HG02678 (cell line): ENCODE data around the gene CATSPERE.

Source experiments
- ATAC-seq: cut with Tn5 transposase; IDR thresholded peaks from one replicate; pipeline ENCODE4 v1.9.1; 2021; ENCODE audit warnings: mild to moderate bottlenecking, moderate library complexity; ENCODE audit not compliant: unreplicated experiment

The CATSPERE gene, protein sequence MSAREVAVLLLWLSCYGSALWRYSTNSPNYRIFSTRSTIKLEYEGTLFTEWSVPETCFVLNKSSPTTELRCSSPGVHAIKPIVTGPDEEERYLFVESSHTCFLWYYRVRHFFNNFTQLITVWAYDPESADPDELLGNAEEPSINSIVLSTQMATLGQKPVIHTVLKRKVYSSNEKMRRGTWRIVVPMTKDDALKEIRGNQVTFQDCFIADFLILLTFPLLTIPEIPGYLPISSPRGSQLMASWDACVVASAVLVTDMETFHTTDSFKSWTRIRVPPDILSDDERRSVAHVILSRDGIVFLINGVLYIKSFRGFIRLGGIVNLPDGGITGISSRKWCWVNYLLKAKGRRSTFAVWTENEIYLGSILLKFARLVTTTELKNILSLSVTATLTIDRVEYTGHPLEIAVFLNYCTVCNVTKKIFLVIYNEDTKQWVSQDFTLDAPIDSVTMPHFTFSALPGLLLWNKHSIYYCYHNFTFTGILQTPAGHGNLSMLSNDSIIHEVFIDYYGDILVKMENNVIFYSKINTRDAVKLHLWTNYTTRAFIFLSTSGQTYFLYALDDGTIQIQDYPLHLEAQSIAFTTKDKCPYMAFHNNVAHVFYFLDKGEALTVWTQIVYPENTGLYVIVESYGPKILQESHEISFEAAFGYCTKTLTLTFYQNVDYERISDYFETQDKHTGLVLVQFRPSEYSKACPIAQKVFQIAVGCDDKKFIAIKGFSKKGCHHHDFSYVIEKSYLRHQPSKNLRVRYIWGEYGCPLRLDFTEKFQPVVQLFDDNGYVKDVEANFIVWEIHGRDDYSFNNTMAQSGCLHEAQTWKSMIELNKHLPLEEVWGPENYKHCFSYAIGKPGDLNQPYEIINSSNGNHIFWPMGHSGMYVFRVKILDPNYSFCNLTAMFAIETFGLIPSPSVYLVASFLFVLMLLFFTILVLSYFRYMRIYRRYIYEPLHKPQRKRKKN

DNA sequence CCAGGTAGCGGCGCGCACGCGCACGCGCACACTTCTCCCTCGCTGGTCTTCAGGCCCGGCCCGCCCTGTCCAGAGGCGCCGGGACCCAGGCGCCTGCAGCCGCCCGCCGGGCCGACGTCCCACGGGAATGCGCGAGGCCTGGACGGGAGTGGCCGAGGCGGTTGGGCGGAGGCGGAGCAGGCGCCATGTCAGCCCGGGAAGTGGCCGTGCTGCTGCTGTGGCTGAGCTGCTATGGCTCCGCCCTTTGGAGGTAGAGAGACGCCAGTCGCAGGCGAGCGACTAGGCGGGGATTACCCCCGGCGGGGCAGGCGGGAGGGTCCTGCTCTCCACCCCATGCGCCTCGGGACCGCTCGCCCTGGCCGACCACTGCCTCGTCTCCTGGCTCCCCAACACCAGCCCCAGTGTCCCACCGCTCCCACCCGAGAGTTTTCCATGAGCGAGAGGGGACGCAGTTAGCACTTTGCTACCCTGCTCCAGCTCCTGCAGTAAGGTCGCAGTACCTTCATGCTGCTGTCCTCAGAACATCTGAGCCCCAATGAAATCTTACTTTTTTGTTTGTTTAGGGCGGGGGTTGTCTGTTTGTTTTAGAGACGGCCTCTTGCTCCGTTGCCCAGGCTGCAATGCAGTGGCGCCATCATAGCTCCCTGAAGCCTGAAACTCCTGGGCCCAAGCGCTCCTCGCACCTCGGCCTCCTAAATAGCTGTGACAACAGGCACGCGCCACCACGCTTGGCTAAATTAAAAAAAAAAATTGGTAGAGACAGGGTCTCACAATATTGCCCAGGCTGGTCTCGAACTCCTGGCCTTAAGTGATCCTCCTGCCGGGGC, at the start of gene CATSPERE:
Gene CATSPERE, plus strand, starts transcription at position 29 of the 827 bp plus-strand sequence. Its CDS starts 157 bp downstream, at position 186.
- peak; percentile 99 for ATAC-seq

DNA sequence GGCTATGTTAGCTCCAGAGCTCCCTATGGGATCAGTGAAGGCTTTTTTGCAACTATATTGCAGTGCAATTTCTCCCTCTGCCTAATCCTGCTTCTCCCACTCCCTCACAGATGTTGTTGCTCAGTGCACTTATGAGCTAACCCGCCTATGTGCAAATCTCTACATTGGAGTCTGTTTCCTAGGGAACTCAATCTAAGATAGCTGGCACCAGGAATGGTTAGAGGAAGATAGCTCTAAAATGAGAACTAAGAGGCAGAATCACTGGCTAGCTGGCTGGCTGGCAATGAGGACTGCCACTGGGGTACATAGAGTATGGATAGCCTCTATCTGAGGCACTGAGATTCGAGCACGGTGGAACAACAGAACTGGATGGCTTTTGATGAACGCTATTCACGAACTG, 48.9 kb upstream of the CATSPERE start:
- ATAC-seq: no peak

DNA sequence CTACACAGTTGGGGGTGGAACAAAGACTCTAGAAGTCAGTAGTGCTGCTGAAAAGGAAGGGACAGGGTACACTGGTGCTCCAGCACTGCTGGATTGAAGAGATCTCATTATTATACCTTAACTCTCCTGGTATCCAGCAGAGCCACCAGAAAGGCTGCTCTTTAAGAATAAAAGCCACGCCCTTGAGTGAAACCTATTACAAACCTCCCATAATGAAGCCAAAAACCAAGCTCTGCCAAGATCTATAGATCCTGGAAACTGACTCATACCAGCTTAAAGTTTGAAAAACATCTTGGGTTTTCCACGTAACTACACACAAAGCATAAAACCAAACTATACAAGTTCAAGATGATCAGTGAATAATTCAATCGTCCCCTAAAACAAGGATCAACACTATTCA, 47.3 kb upstream of the CATSPERE start:
- no peak for ATAC-seq

DNA sequence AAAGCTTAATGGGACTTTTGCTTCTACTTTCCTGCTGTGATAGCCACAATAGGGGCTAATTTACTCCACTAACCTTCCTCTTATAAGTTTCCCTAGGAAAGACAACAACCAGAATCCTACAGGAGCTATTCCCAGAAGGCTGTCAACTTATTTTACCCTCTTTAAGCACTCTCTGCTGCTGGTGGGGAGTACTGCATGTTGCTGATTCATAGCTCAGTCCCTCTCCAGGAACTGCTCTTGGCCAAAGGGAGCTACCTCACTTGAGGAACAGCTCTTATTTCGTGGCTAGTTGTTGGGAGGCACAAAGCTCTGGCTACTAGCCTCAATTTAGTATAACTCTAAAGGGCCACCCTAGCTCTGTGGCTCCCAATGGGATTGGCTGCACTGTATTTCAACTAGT, 46.5 kb upstream of the CATSPERE start:
- ATAC-seq: no peak

DNA sequence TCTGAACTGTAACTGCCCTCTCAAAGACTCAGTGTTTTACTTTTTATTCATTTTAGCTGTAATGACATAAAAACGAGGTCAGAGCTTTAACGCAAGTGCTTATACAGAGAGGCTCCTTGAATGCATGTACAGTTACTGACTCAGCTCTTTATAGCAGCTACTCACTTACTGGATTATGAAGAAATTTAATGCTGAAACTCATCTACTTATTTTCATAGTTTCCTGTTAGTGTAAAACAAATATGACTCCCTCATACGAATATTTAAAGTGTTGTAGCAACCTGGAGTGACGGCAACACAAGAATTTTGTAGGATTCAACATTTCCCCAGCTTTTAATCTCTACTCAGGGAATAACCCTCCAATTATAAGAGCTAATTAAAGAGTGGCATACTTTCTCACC, 42.0 kb upstream of the CATSPERE start:
- no peak for ATAC-seq

DNA sequence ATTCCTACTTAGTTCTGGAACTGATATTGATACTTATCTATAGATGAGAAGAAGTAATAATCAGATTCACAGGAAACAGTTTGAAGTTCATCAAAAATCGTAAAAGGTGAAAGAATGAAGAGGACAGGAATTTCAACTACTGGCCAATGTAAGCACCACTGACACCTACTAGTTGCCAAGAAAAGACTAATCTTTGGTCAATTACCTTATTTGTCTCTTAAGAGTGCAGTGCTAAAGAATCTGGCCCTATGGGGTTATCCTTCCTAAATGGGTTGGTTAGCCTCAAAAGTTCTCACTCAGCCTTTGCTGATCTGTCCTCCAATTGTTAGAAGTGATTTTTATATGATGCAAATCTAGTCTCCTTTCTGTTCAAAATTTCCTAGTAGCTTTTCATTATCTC, 38.9 kb upstream of the CATSPERE start:
- ATAC-seq: no peak

DNA sequence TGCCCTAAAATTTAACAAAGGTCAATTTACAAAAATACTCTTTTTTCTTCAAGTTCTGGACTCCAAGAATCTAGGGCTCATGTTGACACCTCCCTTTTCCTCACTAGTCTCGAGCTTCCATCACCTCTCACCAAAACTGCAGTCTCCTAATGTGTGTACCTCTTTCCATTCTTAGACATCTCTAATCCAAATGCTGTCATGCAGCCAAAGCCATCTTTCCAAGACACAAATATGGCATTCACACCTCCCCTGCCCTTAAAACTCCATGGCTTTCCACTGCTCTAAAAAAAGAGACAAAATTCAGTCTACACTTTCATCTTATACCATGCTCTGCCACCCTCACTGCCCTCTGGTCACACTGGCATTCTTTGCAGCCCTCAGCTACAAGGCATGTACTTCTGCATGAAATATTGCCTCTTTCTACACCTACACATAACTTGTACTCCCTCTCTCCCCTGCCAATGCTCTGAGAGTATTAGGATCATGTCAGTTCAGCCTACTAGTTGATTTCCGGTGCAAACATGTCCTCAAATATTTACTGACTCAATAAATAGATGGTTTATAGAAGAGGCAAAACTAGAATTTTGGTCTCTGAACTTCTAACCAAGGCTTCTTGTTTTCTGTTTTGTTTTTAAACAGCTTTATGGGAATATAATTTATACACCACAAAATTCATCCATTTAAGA, 36.3 kb upstream of the CATSPERE start:
- no peak for ATAC-seq

DNA sequence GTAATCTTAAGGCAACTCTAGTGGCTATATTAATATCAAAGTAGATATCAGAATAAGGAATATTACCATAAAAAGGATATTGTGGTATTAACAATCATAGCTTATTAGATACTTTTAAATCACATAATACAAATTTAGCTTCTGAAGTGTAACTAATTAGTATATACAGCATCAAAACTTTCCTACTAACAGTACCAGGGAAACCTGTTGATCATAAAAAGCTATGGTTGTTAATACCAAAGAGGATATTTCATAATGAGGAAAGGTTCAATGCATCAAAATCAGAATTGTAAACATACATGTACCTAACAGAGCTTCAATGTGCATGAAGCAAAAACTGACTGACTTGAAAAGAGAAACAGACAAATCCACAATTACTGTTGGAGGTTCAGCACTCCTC, 33.4 kb upstream of the CATSPERE start:
- no peak for ATAC-seq

DNA sequence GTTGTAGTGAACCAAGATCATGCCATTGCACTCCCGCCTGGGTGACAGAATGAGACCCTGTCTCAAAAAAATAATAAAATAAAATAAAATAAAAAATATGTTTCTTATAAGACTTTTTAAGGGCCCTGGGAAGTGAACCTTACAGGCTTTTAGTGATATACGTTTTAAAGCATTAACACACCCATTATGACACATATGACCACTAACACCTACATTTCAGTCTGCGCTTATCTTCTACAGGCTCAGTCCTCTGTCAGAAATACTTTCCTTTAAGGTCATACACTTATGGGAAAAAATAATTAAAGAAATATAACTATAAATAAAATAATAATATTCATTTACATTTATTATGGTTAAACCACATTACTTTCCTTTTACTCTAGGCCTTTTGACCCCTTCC, 31.3 kb upstream of the CATSPERE start:
- ATAC-seq: no peak

DNA sequence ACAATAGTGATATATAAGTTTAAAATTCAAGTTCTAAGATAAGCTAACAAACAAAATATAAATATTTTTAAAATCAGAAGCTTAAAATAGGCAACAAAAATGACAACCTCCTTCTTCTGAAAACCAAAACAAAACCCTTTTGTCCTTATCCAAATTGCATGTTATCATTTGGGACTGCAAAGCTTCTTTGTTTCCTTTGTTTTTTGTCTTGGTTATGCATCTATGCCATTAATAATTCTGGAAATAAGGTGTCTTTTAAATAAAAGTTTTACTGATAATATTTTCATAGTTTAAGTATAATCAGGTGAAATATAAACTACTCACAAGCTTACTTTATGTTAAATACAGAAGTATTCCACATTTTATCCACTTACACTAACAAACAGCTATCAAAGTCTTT, 29.9 kb upstream of the CATSPERE start:
- no peak for ATAC-seq

DNA sequence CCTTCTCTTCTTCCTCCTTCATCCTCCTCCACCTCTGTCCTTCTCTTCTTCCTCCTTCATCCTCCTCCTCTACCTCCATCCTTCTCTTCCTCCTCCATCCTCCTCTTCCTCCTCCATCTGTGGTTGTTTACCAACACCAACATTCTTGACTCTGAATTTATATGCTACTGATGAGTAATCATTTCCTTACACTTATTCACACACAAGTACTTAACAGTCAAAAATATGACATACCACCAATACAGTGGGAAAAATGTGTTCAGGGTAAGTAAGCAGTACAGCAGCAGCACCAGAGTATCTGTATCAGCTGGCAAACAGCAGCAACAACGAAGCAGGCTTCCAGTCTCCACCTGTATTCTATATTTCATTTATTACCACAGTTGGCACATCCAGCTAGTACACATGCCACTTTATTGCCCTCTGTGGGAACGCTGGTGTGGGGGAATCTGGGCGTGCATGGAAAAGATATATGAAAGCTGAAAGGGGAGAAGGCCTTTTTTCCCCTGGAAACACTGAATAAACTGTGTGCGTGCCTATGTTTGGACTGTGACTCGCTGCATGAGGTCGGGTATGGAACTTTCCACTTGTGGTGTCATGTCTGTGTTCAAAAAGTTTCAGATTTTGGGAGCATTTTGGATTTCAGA, 25.4 kb upstream of the CATSPERE start:
- no peak for ATAC-seq

DNA sequence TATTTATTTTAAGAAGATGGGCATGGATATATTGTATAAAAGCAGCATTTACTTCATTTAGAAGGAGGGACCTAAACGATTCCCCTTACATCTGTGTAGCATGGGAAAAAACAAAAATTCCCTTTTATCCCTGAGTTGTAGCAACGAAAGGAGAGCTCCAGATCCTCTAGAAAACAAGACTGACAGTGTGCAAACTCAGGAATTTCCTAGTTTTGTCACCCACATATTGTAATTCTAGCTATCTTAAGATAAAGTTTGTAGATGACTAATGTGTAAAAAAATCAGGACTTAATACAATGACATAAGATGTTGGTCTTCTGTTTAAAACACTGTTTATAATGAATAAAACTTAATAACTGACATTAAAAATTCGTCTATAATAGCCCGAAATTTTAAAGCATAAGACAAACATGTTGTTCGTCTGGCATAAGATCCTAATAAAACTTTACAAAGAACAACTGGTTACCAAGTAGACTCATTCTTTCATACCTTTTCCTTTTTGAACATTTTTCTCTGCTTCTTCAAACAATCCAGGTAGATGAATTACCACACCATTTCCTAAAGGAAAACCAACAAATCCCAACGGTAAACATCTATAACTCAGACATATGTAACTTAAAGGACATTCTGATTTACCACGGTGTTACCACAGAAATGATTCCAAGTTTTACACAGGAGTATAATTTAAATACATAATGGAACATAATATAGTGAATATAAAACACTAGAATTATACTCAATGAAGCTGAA, 24.6 kb upstream of the CATSPERE start:
- no peak for ATAC-seq

DNA sequence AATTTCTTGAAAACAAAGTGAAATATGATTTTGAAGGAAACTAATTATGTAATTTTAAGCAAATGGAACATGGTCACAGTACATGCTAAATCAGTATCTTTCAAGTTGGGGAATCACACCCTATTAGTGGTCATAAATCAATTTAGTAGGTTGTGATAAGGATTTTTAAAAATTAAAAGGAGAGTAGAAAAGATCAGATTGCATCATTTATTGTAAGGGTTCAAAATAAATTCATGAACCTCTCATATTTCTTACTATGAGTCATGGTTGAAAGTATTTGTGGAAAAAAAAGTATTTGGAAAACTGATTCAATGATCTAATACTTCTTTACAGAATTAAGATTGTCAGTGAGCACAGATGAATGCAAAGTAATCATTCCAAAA, 24.0 kb upstream of the CATSPERE start:
- no peak for ATAC-seq

DNA sequence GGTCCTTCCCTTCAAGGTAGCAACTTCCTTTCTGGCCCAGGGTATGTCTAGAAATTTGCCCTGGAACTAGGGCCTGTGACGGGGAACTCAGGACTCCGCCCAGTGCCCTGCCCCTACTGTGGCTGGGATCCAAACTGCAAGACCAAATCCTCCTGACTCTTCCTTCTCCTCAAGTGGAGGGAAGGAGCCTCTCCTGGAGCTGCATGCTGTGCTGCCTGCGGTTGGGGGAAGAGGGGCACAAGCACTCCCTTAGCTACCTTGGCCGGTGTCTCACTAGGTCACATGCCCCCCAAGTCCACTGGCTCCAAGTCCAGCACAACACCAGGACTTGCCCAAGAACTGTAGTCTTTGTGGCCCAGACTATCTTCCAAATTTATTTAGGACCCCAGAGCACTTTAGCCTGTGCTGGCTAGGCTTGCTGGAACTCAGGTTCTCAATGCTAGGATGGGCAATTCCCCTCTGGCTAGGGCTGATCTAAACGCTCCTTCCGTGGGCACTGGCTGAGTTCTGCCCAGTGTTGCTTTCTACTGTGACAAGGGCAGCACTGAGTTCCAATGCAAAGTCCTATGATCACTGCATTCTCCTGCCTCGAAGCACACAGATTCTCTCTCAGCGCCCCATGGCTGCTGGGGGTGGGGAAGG, 21.6 kb upstream of the CATSPERE start:
- no peak for ATAC-seq

DNA sequence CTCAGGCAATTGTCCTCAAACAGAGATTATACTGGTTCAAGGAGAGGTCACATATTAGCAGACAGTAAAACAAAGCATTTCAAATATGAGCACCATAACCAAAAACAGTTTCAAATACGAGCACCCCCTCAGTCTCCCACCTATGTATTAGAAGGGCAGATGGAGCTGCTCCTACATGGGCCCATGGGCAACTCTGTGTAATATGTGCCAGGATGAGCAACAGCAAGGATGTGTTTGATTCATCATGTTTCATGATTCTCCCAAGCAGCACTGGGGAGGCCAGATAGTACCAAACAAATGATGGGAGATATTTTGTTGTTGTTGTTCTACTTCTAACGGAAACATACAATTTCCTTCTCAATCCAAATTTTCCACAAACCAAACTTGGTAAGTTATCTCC, 18.2 kb upstream of the CATSPERE start:
- ATAC-seq: no peak

DNA sequence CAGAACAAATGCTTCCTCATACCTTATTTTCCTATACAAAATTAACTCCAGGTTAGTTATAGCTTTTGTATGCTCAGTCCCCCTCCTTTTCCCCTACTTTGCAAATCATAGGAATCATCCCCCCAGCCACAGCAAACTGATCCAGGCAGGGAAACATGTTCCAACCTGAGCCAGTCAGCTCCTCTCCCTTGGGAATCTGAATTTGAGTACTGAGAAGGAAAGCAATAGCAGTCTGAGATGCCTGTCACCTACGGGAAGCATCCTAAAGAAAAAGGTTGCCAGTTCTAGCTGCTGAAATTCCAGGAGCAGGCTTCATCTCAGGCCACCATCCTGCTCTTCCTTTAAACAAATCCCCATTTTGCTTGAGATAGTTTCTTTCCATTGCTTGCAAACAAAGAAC, 16.2 kb upstream of the CATSPERE start:
- no peak for ATAC-seq

DNA sequence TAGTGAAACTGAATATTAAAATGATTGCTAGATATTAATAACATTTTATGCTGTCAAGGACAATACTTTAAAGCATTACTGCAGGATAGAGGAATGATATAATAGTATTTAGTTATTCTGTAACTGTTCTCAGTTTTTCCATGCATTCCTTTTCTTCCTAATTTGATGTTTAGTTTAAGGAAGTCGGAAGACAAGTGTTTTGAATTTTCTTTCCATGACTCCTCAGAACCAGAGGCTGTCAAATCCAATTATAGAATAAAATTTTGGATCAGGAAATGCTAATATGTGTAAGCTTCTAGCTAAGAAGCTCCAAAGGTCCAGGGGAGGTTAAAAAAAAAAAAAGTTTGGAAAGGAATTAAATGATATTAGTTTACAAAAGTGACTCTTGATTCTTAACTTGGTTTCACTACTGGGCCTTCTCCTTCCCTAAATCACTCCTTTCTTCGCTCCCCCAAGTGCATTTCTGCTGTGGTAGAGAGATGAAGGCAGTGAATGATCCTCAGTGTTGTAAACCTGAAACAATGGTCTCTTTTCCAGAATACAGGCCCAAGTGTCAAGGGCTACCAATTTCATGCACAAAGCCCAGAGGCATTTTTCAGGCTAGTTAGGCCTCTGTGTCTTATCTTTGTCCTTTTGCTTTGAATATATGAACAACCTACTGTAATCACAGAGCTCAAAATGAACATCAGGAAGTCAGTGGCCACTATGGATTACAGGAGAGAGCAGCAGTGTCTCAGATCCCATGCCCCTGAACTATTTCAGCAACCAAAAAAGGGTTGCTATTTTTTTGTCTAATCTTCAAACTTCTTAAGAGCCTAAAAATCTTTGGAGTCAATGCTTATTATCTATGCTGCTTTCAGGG, 15.5 kb upstream of the CATSPERE start:
- ATAC-seq: no peak

DNA sequence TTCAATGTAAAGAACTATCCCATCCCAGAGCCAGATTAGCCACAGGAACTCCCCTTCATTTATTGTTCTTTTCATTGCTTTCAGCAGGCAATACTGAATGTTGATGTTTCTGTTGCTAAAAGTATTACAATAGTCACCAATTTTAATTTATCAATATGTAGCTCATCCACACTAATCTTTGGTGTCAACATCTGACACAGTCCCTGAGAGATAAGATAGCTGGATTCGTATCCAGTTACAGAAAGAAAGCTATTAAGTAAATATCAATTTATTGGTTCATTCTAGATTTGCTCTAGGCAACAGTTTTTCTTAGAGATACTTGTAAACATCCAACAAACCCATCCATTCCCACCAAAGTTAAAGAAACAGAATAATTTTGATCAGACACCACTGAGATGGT, 14.0 kb upstream of the CATSPERE start:
- ATAC-seq: no peak
